Heart right ventricle (tissue), 16 donors: Measurements from ENCODE around the gene FZR1. TPM values are rescaled to one million over a fixed set of nuclear protein-coding genes. Genes with fewer than 3 reads are reported as not detected.
"Not testable (repeated sequence)": the region's sequence is repeated elsewhere in the genome, so short reads cannot be mapped to it uniquely, and the experiment has no call there.

Experiments
- ATAC-seq, 8 donors: fragments of 200-7000 bp; cut with Tn5 transposase; one replicate each; pipeline ENCODE4 v1.9.1; 2020; ENCODE audit warnings: mild to moderate bottlenecking in 8 of 8, moderate library complexity in 8 of 8, moderate number of reproducible peaks in 1 of 8
- DNase-seq, 2 donors: peaks; one replicate each; pipeline ENCODE4 v3.0.0-alpha.2; 2020
- H3K27ac ChIP-seq, 10 donors: fragments of 200-600 bp; sonication (generic) in 2 of 10; one replicate each; pipeline versions ENCODE4 v1.5.0 to v1.8.0; 2020 to 2022; ENCODE audit warnings: mild to moderate bottlenecking in 3 of 10
- H3K27me3 ChIP-seq, 7 donors: fragments of 200-600 bp; one replicate each; pipeline ENCODE4 v1.8.0; 2021 to 2022; ENCODE audit warnings: mild to moderate bottlenecking in 2 of 7
- H3K36me3 ChIP-seq, 9 donors: fragments of 200-600 bp; sonication (generic) in 1 of 9; one replicate each; pipeline versions ENCODE4 v1.5.0 to v1.8.0; 2020 to 2022; ENCODE audit warnings: mild to moderate bottlenecking in 2 of 9
- H3K4me1 ChIP-seq, 9 donors: fragments of 200-600 bp; sonication (generic) in 1 of 9; one replicate each; pipeline versions ENCODE4 v1.5.0 to v1.8.0; 2020 to 2022; ENCODE audit warnings: mild to moderate bottlenecking in 4 of 9
- H3K4me3 ChIP-seq, 10 donors: fragments of 200-600 bp; sonication (generic) in 2 of 10; one replicate each; pipeline versions ENCODE4 v1.5.0 to v1.8.0; 2020 to 2022; ENCODE audit warnings: mild to moderate bottlenecking in 7 of 10, moderate library complexity in 2 of 10
- H3K9me3 ChIP-seq, 11 donors: fragments of 200-600 bp in 10 of 11; sonication (generic) in 2 of 11; one replicate each; pipeline versions ENCODE4 v1.5.0 to v1.8.0; 2013 to 2022; ENCODE audit warnings: mild to moderate bottlenecking in 2 of 11, control low read depth in 1 of 11, moderate library complexity in 1 of 11
- CTCF ChIP-seq, 9 donors: fragments of 200-600 bp; sonication (generic) in 2 of 9; IDR thresholded peaks; one replicate each; pipeline versions ENCODE4 v1.5.0 to v1.8.0; 2021 to 2022; ENCODE audit warnings: antibody characterized with exemption in 9 of 9, mild to moderate bottlenecking in 5 of 9, moderate library complexity in 1 of 9
- WGBS, 2 donors: extraction: QIAGEN DNeasy Blood & Tissue Kit; methylation state at CpG; one replicate each; pipeline ENCODE4 v1.1.7; 2013; ENCODE audit warnings: inconsistent platforms in 1 of 2; 5-methylcytosine and 5-hydroxymethylcytosine counted together
- intact Hi-C, 10 donors: fragments of 100-400 bp; cut with DNase I; formaldehyde crosslinking; loops; one replicate each; pipeline versions ENCODE4 v1.11.1 to v1.14.2; 2022
- polyA plus RNA-seq, 2 donors: library from polyadenylated mRNA; stranded (reverse); fragments of 200-250 nt; gene quantifications; one replicate each; pipeline ENCODE4 v1.2.3, GENCODE V29; 2013
- total RNA-seq, 10 donors: library from RNA; stranded (reverse); fragmentation: NEBNext Ultra II Directional in 3 of 10; extraction: Animal tissue kit (Norgen Biotek cat#: 25700) in 3 of 10; gene quantifications; one replicate each; pipeline versions ENCODE4 v1.2.1 to v1.2.4, GENCODE V29; 2021 to 2023
- donor health status: Arrhythmogenic right ventricular cardiomyopathy.
- donor health status: ischemic (EF 13 %, LVEDD 7.1; RV severe dilation, severe dysfunction).
- donor health status: healthy with polysubstance abuse.
- donor health status: DM: no; HTN: yes; CAD: no.
- donor health status: DM: no; HTN: no; CAD: no.
- donor health status: ischemic (EF 25% LVEDD 6.9; RV normal size, moderate dysfunction).
- donor health status: ischemic (EF 25% LVEDD 5.7; RV mildly dilated, moderate dysfunction).
- donor health status: healthy.
- donor health status: DM: yes; HTN: yes; CAD: no.
- donor health status: Ischemic cardiomyopathy.
- donor health status: ischemic (EF 35%, LVEDD 5.7; RV mildly dilated, moderate dysfunction).
- donor health status: nonischemic (EF 11% LVEDD 7.7; RV severe dilation, severe dysfunction).
- donor health status: DM: yes; HTN: yes; CAD: no.
- donor health status: PGD.
- donor health status: ischemic (EF 29% LVEDD 5.4; RV normal size, mild dysfunction).
- donor health status: nonischemic (EF 23%, LVEDD 6.1; RV moderate dilation, normal function).

FZR1 gene
- total and polyA plus RNA-seq, 12 donors: 13.5 to 30.8 (median 24.7) TPM

GRCh38 chr19:3528080-3528479 lies 22.0 kb downstream of the FZR1 start:
- WGBS, 2 donors: 97 to 99% methylated on average over 14 of the region's 14 CpGs
- no peak overlapping the region for H3K27ac ChIP-seq
- no peak overlapping the region for H3K4me3 ChIP-seq
- peaks cover 6 to 78% (median 46%) of the 10 kb centered on the region in 9 donors for H3K36me3 ChIP-seq
- ATAC-seq (no peak), DNase-seq (no peak)
- no peaks in the 10 kb centered on the region for H3K4me1 ChIP-seq
- H3K9me3 ChIP-seq: no peaks in the 10 kb centered on the region
- TF ChIP-seq CTCF (IDR thresholded peaks at IDR 0.05): no peak
- intact Hi-C loops: no loop called here
- H3K27me3 ChIP-seq: no peaks in the 10 kb centered on the region

DNA sequence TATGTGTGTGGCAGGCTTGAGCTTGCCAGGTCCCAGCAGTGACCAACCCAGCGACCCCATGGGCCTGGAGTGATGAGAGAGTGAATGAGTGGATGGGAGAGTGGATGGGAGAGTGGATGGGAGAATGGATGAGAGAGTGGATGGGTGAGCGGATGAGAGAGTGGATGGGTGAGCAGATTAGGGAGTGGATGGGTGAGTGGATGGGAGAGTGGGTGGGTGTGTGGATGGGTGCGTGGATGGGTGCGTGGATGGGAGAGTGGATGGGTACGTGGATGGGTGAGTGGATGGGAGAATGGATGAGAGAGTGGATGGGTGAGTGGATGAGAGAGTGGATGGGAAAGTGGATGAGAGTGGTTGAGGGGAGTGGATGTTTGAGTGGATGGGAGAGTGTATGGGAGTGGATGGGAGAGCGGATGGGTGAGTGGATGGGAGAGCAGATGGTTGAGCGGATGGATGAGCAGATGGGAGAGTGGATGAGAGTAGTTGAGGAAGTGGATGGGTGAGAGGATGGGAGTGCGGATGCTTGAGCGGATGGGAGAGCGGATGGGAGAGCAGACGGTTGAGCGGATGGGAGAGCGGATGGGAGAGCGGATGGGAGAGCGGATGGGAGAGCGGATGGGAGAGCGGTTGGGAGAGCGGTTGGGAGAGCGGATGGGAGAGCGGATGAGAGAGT lies 22.6 kb downstream of the FZR1 start:
- H3K27ac ChIP-seq: no peak overlapping the region
- H3K4me3 ChIP-seq: no peak overlapping the region
- H3K4me1 ChIP-seq: no peaks in the 10 kb centered on the region
- ATAC-seq: no peak
- 97 to 99% methylated on average over 20 of the region's 20 CpGs for WGBS, 2 donors
- H3K9me3 ChIP-seq: no peaks in the 10 kb centered on the region
- no peak for DNase-seq
- intact Hi-C loops: no loop called here
- H3K36me3 ChIP-seq: peaks cover 6 to 78% (median 45%) of the 10 kb centered on the region in 9 donors
- H3K27me3 ChIP-seq: no peaks in the 10 kb centered on the region
- no peak for TF ChIP-seq CTCF (IDR thresholded peaks at IDR 0.05)

DNA sequence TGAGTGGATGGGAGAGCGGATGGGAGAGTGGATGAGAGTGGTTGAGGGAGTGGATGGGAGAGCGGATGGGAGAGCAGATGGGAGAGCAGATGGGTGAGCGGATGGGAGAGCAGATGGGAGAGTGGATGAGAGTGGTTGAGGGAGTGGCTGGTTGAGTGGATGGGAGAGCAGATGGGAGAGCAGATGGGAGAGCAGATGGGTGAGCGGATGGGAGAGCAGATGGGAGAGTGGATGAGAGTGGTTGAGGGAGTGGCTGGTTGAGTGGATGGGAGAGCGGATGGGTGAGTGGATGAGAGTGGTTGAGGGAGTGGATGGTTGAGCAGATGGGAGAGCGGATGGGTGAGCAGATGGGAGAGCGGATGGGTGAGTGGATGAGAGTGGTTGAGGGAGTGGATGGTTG lies 23.2 kb downstream of the FZR1 start:
- H3K4me3 ChIP-seq, intact Hi-C loops, H3K27me3 ChIP-seq, ATAC-seq, H3K4me1 ChIP-seq, DNase-seq, H3K9me3 ChIP-seq, H3K27ac ChIP-seq: not testable (repeated sequence)
- peaks cover 6 to 78% (median 45%) of the 10 kb centered on the region in 9 donors for H3K36me3 ChIP-seq
- 98 to 99% methylated on average over 7 of the region's 7 CpGs for WGBS, 2 donors

DNA sequence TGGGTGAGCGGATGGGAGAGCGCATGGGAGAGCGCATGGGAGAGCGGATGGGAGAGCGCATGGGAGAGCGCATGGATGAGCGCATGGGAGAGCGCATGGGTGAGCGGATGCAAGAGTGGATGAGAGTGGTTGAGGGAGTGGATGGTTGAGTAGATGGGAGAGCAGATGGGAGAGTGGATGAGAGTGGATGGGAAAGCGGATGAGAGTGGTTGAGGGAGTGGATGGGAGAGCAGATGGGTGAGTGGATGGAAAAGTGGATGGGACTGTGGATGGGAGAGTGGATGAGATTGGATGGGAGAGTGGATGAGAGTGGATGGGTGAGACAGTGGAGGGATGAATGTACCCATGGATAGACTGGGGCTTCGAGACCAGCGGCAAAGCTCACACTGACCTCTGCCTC lies 24.3 kb downstream of the FZR1 start:
- H3K4me3 ChIP-seq: no peak overlapping the region
- intact Hi-C loops: no loop called here
- H3K27ac ChIP-seq: no peak overlapping the region
- no peaks in the 10 kb centered on the region for H3K27me3 ChIP-seq
- DNase-seq (no peak), ATAC-seq (no peak)
- peaks cover 6 to 80% (median 55%) of the 10 kb centered on the region in 9 donors for H3K36me3 ChIP-seq
- no peak for TF ChIP-seq CTCF (IDR thresholded peaks at IDR 0.05)
- H3K9me3 ChIP-seq: no peaks in the 10 kb centered on the region
- 97 to 99% methylated on average over 12 of the region's 12 CpGs for WGBS, 2 donors
- H3K4me1 ChIP-seq: no peaks in the 10 kb centered on the region

- TF ChIP-seq CTCF (IDR thresholded peaks at IDR 0.05): no peak
- no peak for ATAC-seq
- intact Hi-C loops: no loop called here
- no peaks in the 10 kb centered on the region for H3K9me3 ChIP-seq
- 91 to 92% methylated on average over 29 of the region's 29 CpGs for WGBS, 2 donors
- H3K27ac ChIP-seq: no peak overlapping the region
- H3K27me3 ChIP-seq: no peaks in the 10 kb centered on the region
- H3K36me3 ChIP-seq: peaks cover 0 to 80% (median 53%) of the 10 kb centered on the region in 9 donors
- no peak for DNase-seq
- peaks cover 0 to 8% (median 0%) of the 10 kb centered on the region in 9 donors for H3K4me1 ChIP-seq
- no peak overlapping the region for H3K4me3 ChIP-seq
Measured at GRCh38 chr19:3531716-3532115, 25.6 kb downstream of the FZR1 start.
